ENCODE data around the gene RNASET2. TPM values are rescaled to one million over a fixed set of nuclear protein-coding genes. Genes with fewer than 3 reads are reported as not detected.

The RNASET2 gene
- total and polyA plus RNA-seq, 10 of the 15 experiments (the other 5 are each of a cell fraction or from before 2014, with no cell fraction given): 5.5 to 225 (median 50.2) TPM

- intact Hi-C loops (cut with micrococcal nuclease; ENCODE audit: unreplicated experiment) (no loop called here), in situ Hi-C loops (cut with MboI) (no loop called here)
- Histone ChIP-seq H3K4me2 (ENCODE audit: control insufficient read depth, insufficient read depth) (no peak overlapping the region), H3K9ac (ENCODE audit: control insufficient read depth, insufficient read depth, low read length) (no peak overlapping the region), H2AFZ (ENCODE audit: control insufficient read depth, low read depth, low read length) (no peak overlapping the region), H3K36me3 (ENCODE audit: control insufficient read depth in 2 of 2, insufficient read depth in 2 of 2, low read length in 1 of 2) (no peaks in the 10 kb centered on the region; a peak in 1 of 4 replicates), H3K4me1 (ENCODE audit: control insufficient read depth, insufficient read depth, low read length) (peaks cover 11% of the 10 kb centered on the region), H3K9me3 (replicated peaks; ENCODE audit: control insufficient read depth, insufficient read depth, low read length) (no peaks in the 10 kb centered on the region; the same call in 1 of the 3 replicates), H3K4me3 (no peak overlapping the region), H3K79me2 (ENCODE audit: control insufficient read depth, insufficient read depth, low read length) (no peaks in the 10 kb centered on the region), H3K27me3 (replicated peaks in 1 of 2; ENCODE audit: control insufficient read depth in 2 of 2, insufficient read depth in 2 of 2, low read length in 1 of 2) (no peaks in the 10 kb centered on the region), H3K27ac (ENCODE audit: control insufficient read depth, insufficient read depth) (no peak overlapping the region), H4K20me1 (ENCODE audit: control insufficient read depth, insufficient read depth) (no peaks in the 10 kb centered on the region)
- ChIA-PET RAD21 (ENCODE audit: unreplicated experiment) (interaction anchor here (1.1 to 1.5 kb wide), 2 partner anchors 50 to 57 kb away, joined by 3 to 4 read pairs; no protein-coding TSS in a partner anchor), CTCF (no interaction called here), SMC1A (ENCODE audit: uncharacterized antibody, unreplicated experiment) (interaction anchor here (0.7 kb wide), 1 partner anchor 59 kb away, joined by 3 read pairs; no protein-coding TSS in a partner anchor), POLR2A (no interaction called here)
- no peak for ATAC-seq
- no TSS peak for BruUV-seq (replicated peaks)
- FAIRE-seq: no peak
- no peak for DNase-seq (ENCODE audit: low read depth, low spot score)
- WGBS (ENCODE audit: insufficient coverage, insufficient replicate concordance, low lambda C conversion rate, missing lambda C conversion rate): 89% methylated on average over 8 of the region's 8 CpGs
- TF ChIP-seq MXI1 (IDR thresholded peaks at IDR 0.05; ENCODE audit: low read depth, low read length) (no peak), SREBF2 (IDR thresholded peaks at IDR 0.05; ENCODE audit: low read length) (no peak), POU2F2 (IDR thresholded peaks at IDR 0.05; ENCODE audit: borderline replicate concordance, low read depth, low read length) (no peak), RB1 (IDR thresholded peaks at IDR 0.05; ENCODE audit: borderline replicate concordance) (no peak), ZNF217 (IDR thresholded peaks at IDR 0.05) (no peak), IRF4 (IDR thresholded peaks at IDR 0.05; ENCODE audit: low read depth, low read length) (no peak), EZH2 (IDR thresholded peaks at IDR 0.05; ENCODE audit: borderline replicate concordance, control insufficient read depth, low read depth, low read length) (no peak), DPF2 (IDR thresholded peaks at IDR 0.05) (no peak)
- TF ChIP-seq, protein P1, sequence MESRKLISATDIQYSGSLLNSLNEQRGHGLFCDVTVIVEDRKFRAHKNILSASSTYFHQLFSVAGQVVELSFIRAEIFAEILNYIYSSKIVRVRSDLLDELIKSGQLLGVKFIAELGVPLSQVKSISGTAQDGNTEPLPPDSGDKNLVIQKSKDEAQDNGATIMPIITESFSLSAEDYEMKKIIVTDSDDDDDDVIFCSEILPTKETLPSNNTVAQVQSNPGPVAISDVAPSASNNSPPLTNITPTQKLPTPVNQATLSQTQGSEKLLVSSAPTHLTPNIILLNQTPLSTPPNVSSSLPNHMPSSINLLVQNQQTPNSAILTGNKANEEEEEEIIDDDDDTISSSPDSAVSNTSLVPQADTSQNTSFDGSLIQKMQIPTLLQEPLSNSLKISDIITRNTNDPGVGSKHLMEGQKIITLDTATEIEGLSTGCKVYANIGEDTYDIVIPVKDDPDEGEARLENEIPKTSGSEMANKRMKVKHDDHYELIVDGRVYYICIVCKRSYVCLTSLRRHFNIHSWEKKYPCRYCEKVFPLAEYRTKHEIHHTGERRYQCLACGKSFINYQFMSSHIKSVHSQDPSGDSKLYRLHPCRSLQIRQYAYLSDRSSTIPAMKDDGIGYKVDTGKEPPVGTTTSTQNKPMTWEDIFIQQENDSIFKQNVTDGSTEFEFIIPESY (IDR thresholded peaks at IDR 0.05): no peak
- TF ChIP-seq, protein P2, sequence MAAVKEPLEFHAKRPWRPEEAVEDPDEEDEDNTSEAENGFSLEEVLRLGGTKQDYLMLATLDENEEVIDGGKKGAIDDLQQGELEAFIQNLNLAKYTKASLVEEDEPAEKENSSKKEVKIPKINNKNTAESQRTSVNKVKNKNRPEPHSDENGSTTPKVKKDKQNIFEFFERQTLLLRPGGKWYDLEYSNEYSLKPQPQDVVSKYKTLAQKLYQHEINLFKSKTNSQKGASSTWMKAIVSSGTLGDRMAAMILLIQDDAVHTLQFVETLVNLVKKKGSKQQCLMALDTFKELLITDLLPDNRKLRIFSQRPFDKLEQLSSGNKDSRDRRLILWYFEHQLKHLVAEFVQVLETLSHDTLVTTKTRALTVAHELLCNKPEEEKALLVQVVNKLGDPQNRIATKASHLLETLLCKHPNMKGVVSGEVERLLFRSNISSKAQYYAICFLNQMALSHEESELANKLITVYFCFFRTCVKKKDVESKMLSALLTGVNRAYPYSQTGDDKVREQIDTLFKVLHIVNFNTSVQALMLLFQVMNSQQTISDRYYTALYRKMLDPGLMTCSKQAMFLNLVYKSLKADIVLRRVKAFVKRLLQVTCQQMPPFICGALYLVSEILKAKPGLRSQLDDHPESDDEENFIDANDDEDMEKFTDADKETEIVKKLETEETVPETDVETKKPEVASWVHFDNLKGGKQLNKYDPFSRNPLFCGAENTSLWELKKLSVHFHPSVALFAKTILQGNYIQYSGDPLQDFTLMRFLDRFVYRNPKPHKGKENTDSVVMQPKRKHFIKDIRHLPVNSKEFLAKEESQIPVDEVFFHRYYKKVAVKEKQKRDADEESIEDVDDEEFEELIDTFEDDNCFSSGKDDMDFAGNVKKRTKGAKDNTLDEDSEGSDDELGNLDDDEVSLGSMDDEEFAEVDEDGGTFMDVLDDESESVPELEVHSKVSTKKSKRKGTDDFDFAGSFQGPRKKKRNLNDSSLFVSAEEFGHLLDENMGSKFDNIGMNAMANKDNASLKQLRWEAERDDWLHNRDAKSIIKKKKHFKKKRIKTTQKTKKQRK (IDR thresholded peaks at IDR 0.05; ENCODE audit: low read depth, low read length): no peak
Measured at GRCh38 chr6:166903027-166903426, 53.3 kb downstream of the RNASET2 start.

Measured in GM12878 (cell line).